ENCODE measurements around the gene PSG11. TPM values are rescaled to one million over a fixed set of nuclear protein-coding genes. Genes with fewer than 3 reads are reported as not detected.

PSG11 gene
- not detected in 5 replicates for total RNA-seq (2022; extraction: Qiagen RNA extraction)

DNA sequence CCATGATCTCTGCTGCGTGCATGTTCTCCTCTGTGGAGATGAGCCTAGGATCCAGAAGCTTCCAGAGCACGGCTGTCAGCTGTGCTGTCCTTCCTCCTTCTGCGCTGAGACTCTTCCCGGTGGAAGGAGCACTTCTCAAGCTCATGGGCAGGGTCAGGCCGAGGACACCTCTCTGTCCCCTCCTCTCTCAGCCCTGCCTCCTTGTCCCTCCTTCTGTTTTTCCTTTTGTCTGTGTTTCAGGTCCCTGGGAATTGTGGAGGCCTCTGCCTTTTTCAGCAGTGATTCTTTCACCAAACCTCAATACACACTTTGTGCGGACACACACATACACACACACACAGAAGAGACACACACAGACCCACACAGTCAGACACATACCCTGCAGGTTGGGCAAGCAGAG lies at the start of gene PSG11:
PSG11 (minus strand) TSS at position 101 of the 400 bp plus-strand sequence; CDS start at position 4, 97 bp downstream.

Other genes starting within 250 kb of the PSG11 start
- gene PSG1, start 146.8 kb downstream of the PSG11 start, total RNA-seq (2022; extraction: Qiagen RNA extraction), result 0.10 to 0.44 TPM (median 0.20 TPM) in 5 replicates
- not detected in 5 replicates for gene PSG6, start 108.6 kb downstream of the PSG11 start, total RNA-seq (2022; extraction: Qiagen RNA extraction)
- gene PSG7, start 89.3 kb downstream of the PSG11 start, total RNA-seq (2022; extraction: Qiagen RNA extraction), result 0.10 TPM in 1 of 5 replicates, not detected in the others
- gene PSG2, start 56.2 kb upstream of the PSG11 start, total RNA-seq (2022; extraction: Qiagen RNA extraction), result 0.05 TPM in 1 of 5 replicates, not detected in the others
- gene PSG5, start 160.1 kb upstream of the PSG11 start, total RNA-seq (2022; extraction: Qiagen RNA extraction), result 0.40 to 0.95 TPM (median 0.58 TPM) in 5 replicates
- 0.56 to 0.91 TPM (median 0.74 TPM) in 5 replicates for gene PSG4, start 179.2 kb upstream of the PSG11 start, total RNA-seq (2022; extraction: Qiagen RNA extraction)
- 0.05 to 0.16 TPM (median 0.11 TPM) in 4 of 5 replicates, not detected in the other for gene PSG9, start 243.1 kb upstream of the PSG11 start, total RNA-seq (2022; extraction: Qiagen RNA extraction)